Measurements from ENCODE around the gene LRWD1.
"Not testable (repeated sequence)": the region's sequence is repeated elsewhere in the genome, so short reads cannot be mapped to it uniquely, and the experiment has no call there.

GRCh38 chr7:102493220-102493935 is 28.6 kb downstream of the LRWD1 start:
- TF ChIP-seq CTCF (IDR thresholded peaks at IDR 0.05); REST (IDR thresholded peaks at IDR 0.05; ENCODE audit: insufficient read depth in 1 of 2, low read depth in 2 of 2, low read length in 1 of 2); POLR2AphosphoS5 (IDR thresholded peaks at IDR 0.05; ENCODE audit: low read depth, low read length); TCF7L2 (IDR thresholded peaks at IDR 0.05; ENCODE audit: low read depth, low read length): not testable (repeated sequence)
